HEK293 (cell line): Measurements from ENCODE around the gene TUBGCP6.

Experiments used
- CTCF ChIA-PET: fragments of 350-600 bp; formaldehyde crosslinking; extraction: SDS; loops from one replicate; lab custom pipeline; 2021; ENCODE audit warnings: antibody characterized with exemption; lab: Yijun Ruan, JAX
- POLR2A ChIA-PET: fragments of 300-600 bp; formaldehyde crosslinking; extraction: SDS; loops from one replicate; lab custom pipeline; 2020; ENCODE audit warnings: antibody characterized with exemption, inconsistent platforms; lab: Yijun Ruan, JAX
- H3K27ac ChIP-seq: fragments of 200-500 bp; sonication (Bioruptor generic); 2 replicates; pipeline ENCODE4 v1.5.1; 2014; ENCODE audit warnings: low read depth, low read length, control low read depth, inconsistent platforms; ENCODE audit errors: extremely low read depth
- H3K36me3 ChIP-seq, 2 experiments: fragments of 200-500 bp in 1 of 2; sonication (Bioruptor generic) in 1 of 2; 1 replicate in 1 of 2; 2 replicates in 1 of 2; pipeline ENCODE4 v1.5.1; 2014 to 2017; ENCODE audit warnings: inconsistent platforms in 2 of 2, low read length in 2 of 2; ENCODE audit not compliant: control insufficient read depth in 2 of 2, insufficient read depth in 1 of 2
- H3K4me1 ChIP-seq: fragments of 200-500 bp; sonication (Bioruptor generic); 2 replicates; pipeline ENCODE4 v1.5.1; 2014; ENCODE audit warnings: mild to moderate bottlenecking, low read length, inconsistent platforms; ENCODE audit not compliant: control insufficient read depth, insufficient read depth
- H3K4me3 ChIP-seq: 2 replicates; pipeline ENCODE4 v1.5.1; 2011; ENCODE audit warnings: low read depth, mild to moderate bottlenecking, control low read depth, low read length, moderate library complexity
- H3K9me3 ChIP-seq: fragments of 200-500 bp; sonication (Bioruptor generic); 2 replicates; pipeline ENCODE4 v1.5.1; 2014; ENCODE audit warnings: low read depth, low read length, inconsistent platforms; ENCODE audit not compliant: control insufficient read depth, insufficient read depth
- BCL11B ChIP-seq: fragments of 450-650 bp; formaldehyde crosslinking; IDR thresholded peaks from 2 replicates; pipeline ENCODE4 v1.5.1; 2016; ENCODE audit warnings: low read depth, missing biosample characterization, missing genetic modification characterization
- ELK4 ChIP-seq: IDR thresholded peaks from 2 replicates; pipeline ENCODE4 v1.6.1; 2011; ENCODE audit warnings: mild to moderate bottlenecking, low read depth, low read length, borderline replicate concordance
- FEZF1 ChIP-seq: fragments of 450-650 bp; formaldehyde crosslinking; IDR thresholded peaks from 2 replicates; pipeline ENCODE4 v1.5.1; 2016; ENCODE audit warnings: missing biosample characterization, missing genetic modification characterization
- IKZF3 ChIP-seq: fragments of 450-650 bp; IDR thresholded peaks from 2 replicates; pipeline ENCODE4 v1.5.0; 2018; ENCODE audit warnings: missing biosample characterization, mild to moderate bottlenecking, missing genetic modification characterization, moderate library complexity
- KLF1 ChIP-seq: fragments of 450-650 bp; formaldehyde crosslinking; IDR thresholded peaks from 2 replicates; pipeline ENCODE4 v1.5.1; 2016; ENCODE audit warnings: missing biosample characterization, missing genetic modification characterization
- MEIS1 ChIP-seq: sonication (generic); formaldehyde crosslinking; IDR thresholded peaks from 2 replicates; pipeline ENCODE4 v1.8.1; 2022; ENCODE audit warnings: missing genetic modification reagents, mild to moderate bottlenecking, borderline replicate concordance
- PRDM2 ChIP-seq: fragments of 450-650 bp; formaldehyde crosslinking; IDR thresholded peaks from 2 replicates; pipeline ENCODE4 v1.5.1; 2016; ENCODE audit warnings: missing biosample characterization, missing genetic modification characterization, borderline replicate concordance
- RBAK ChIP-seq: fragments of 450-650 bp; formaldehyde crosslinking; IDR thresholded peaks from 2 replicates; pipeline ENCODE4 v1.5.1; 2016; ENCODE audit warnings: missing biosample characterization, missing genetic modification characterization
- SP2 ChIP-seq: fragments of 450-650 bp; formaldehyde crosslinking; IDR thresholded peaks from 2 replicates; pipeline ENCODE4 v1.5.1; 2016; ENCODE audit warnings: missing biosample characterization, missing genetic modification characterization
- SP7 ChIP-seq: fragments of 450-650 bp; formaldehyde crosslinking; IDR thresholded peaks from 2 replicates; pipeline ENCODE4 v1.5.1; 2016; ENCODE audit warnings: missing biosample characterization, missing genetic modification characterization
- ZBTB26 ChIP-seq: fragments of 450-650 bp; formaldehyde crosslinking; optimal IDR thresholded peaks from 2 replicates; pipeline ENCODE3; 2016; ENCODE audit warnings: missing biosample characterization, mild to moderate bottlenecking, missing genetic modification characterization
- ZNF274 ChIP-seq, 2 experiments: fragments of 200-500 bp in 1 of 2; fragments of 450-650 bp in 1 of 2; sonication (Bioruptor generic) in 1 of 2; formaldehyde crosslinking in 1 of 2; IDR thresholded peaks; 2 replicates each; pipeline versions ENCODE4 v1.5.1 to v1.6.1; 2014 to 2016; ENCODE audit warnings: borderline replicate concordance in 1 of 2, inconsistent platforms in 1 of 2, low read length in 1 of 2, missing biosample characterization in 1 of 2, missing genetic modification characterization in 1 of 2
- ZNF341 ChIP-seq: fragments of 450-650 bp; formaldehyde crosslinking; IDR thresholded peaks from 2 replicates; pipeline ENCODE4; 2016; ENCODE audit warnings: low read depth, missing biosample characterization, missing genetic modification characterization
- ZNF398 ChIP-seq: fragments of 450-650 bp; formaldehyde crosslinking; IDR thresholded peaks from 2 replicates; pipeline ENCODE4 v1.5.1; 2017; ENCODE audit warnings: missing biosample characterization, missing genetic modification characterization
- ZNF473 ChIP-seq: fragments of 450-650 bp; formaldehyde crosslinking; IDR thresholded peaks from 2 replicates; pipeline ENCODE4 v1.5.1; 2017; ENCODE audit warnings: missing biosample characterization, missing genetic modification characterization
- ZNF513 ChIP-seq: fragments of 450-650 bp; IDR thresholded peaks from 2 replicates; pipeline ENCODE4 v1.5.1; 2018; ENCODE audit warnings: missing biosample characterization, missing genetic modification characterization
- ZNF530 ChIP-seq: fragments of 450-650 bp; formaldehyde crosslinking; IDR thresholded peaks from 2 replicates; pipeline ENCODE4 v1.5.1; 2016; ENCODE audit warnings: low read depth, missing biosample characterization, missing genetic modification characterization
- ZNF629 ChIP-seq: fragments of 450-650 bp; formaldehyde crosslinking; IDR thresholded peaks from 2 replicates; pipeline ENCODE4 v1.5.1; 2017; ENCODE audit warnings: missing biosample characterization, missing genetic modification characterization
- ZNF692 ChIP-seq: fragments of 450-650 bp; formaldehyde crosslinking; IDR thresholded peaks from 2 replicates; pipeline ENCODE4 v1.5.1; 2016; ENCODE audit warnings: missing biosample characterization, missing genetic modification characterization

The TUBGCP6 gene

GRCh38 chr22:50261615-50262459 lies 17.0 kb upstream of the TUBGCP6 start, which contains the start of gene MAPK12 (continued):
- no peak for TF ChIP-seq PRDM2 (tag by site-specific recombination)
- no peak for TF ChIP-seq FEZF1 (tag by site-specific recombination)
- peak; percentile 29; the same call in 1 of the 2 replicates for TF ChIP-seq SP2
- peak; percentile 35; the same call in 1 of the 2 replicates for TF ChIP-seq ZNF341
- 0 out of 2 replicates have a peak, but pooled peaks have one; percentile 32 for TF ChIP-seq IKZF3 (tag by site-specific recombination)
- TF ChIP-seq ZBTB26 (tag by site-specific recombination), result no peak
- no peak for TF ChIP-seq ZNF473 (tag by site-specific recombination)
- no peak for TF ChIP-seq ZNF530 (tag by site-specific recombination)
- no peak for TF ChIP-seq RBAK (tag by site-specific recombination)

GRCh38 chr22:50260801-50261614 lies 16.2 kb upstream of the TUBGCP6 start:
- ChIA-PET POLR2A (interaction anchor here (0.7 to 2.7 kb wide), 7 partner anchors 10 to 324 kb away, joined by 3 to 20 read pairs (median 4); partner anchors contain the start of genes HDAC10 and TUBGCP6), CTCF (interaction anchor here (0.5 to 2.8 kb wide), 3 partner anchors 9 to 33 kb away, joined by 3 to 10 read pairs (median 4); no protein-coding TSS in a partner anchor)
- Histone ChIP-seq H3K4me1 (peaks cover 11% of the 10 kb centered on the region), H3K36me3 (peaks cover 0 to 36% of the 10 kb centered on the region in 2 experiments; a peak in 2 of 3 replicates), H3K27ac (peak overlapping the region; percentile 87; the same call in 1 of the 2 replicates), H3K4me3 (peak overlapping the region; percentile 59), H3K9me3 (no peaks in the 10 kb centered on the region)
- 0 out of 2 replicates have a peak, but pooled peaks have one; percentile 30 for TF ChIP-seq ZNF692
- no peak for TF ChIP-seq ELK4
- no peak; the same call in 1 of the 2 replicates for TF ChIP-seq ZNF629
- TF ChIP-seq ZNF398, result peak; percentile 51
- no peak for TF ChIP-seq ZNF274 (IDR thresholded peaks at IDR 0.05; ENCODE audit: low read length)
- TF ChIP-seq ZNF274 (tag by site-specific recombination; IDR thresholded peaks at IDR 0.05; ENCODE audit: borderline replicate concordance), result no peak
- TF ChIP-seq SP7 (tag by site-specific recombination), result 0 out of 2 replicates have a peak, but pooled peaks have one; percentile 27
- peak; percentile 36 for TF ChIP-seq KLF1 (tag by site-specific recombination)
- peak; percentile 85; the same call in 1 of the 2 replicates for TF ChIP-seq BCL11B (tag by site-specific recombination)
- no peak for TF ChIP-seq ZNF513 (tag by site-specific recombination)
- no peak for TF ChIP-seq MEIS1
